OCI-LY7 (cell line): Measurements from ENCODE around the gene COL10A1.

Source experiments
- CTCF ChIP-seq: fragments of 200-600 bp; sonication (generic); conservative IDR thresholded peaks from 2 replicates; pipeline ENCODE4 v1.5.1; 2014; ENCODE audit warnings: mild to moderate bottlenecking, antibody characterized with exemption, low read length, moderate library complexity, mixed read lengths
- EZH2phosphoT487 ChIP-seq: fragments of 200-600 bp; sonication (generic); IDR thresholded peaks from 2 replicates; pipeline ENCODE4 v1.6.1; 2018; ENCODE audit warnings: low read depth, borderline replicate concordance, mild to moderate bottlenecking, mixed run types, antibody characterized with exemption, low read length, moderate library complexity, mixed read lengths

- peak; percentile 76 for TF ChIP-seq CTCF
- TF ChIP-seq EZH2phosphoT487, result no peak
Measured at GRCh38 chr6:116096979-116097816, 28.7 kb downstream of the COL10A1 start.
